T-helper 1 cell treated with Interleukin-12 subunit alpha and Interleukin-12 subunit beta and Interleukin-4 antibody, amounts not matched to agents 30 μg/mL and 1 μg/mL, for 36 hours (primary cell): ENCODE measurements around the gene SLC1A7.

Source experiments
- H3K27ac Mint-ChIP-seq: one replicate; pipeline ENCODE4 v1.8.0; 2021; ENCODE audit warnings: mild to moderate bottlenecking, mixed read lengths
- H3K27me3 Mint-ChIP-seq: one replicate; pipeline ENCODE4 v1.8.0; 2021; ENCODE audit warnings: low read depth, mixed read lengths
- H3K36me3 Mint-ChIP-seq: one replicate; pipeline ENCODE4 v1.8.0; 2021; ENCODE audit warnings: low read depth, mixed read lengths
- H3K4me1 Mint-ChIP-seq: one replicate; pipeline ENCODE4 v1.8.0; 2021; ENCODE audit warnings: low read depth, mixed read lengths
- H3K4me3 Mint-ChIP-seq: one replicate; pipeline ENCODE4 v1.8.0; 2021; ENCODE audit warnings: mild to moderate bottlenecking, moderate library complexity, mixed read lengths
- H3K9me3 Mint-ChIP-seq: one replicate; pipeline ENCODE4 v1.8.0; 2021; ENCODE audit warnings: mixed read lengths

The SLC1A7 gene

GRCh38 chr1:53172426-53173128 lies 30.1 kb upstream of the SLC1A7 start:
- no peak overlapping the region for H3K27ac Mint-ChIP-seq
- H3K4me3 Mint-ChIP-seq, result no peak overlapping the region
- H3K4me1 Mint-ChIP-seq, result peaks cover 2% of the 10 kb centered on the region
- H3K9me3 Mint-ChIP-seq, result no peaks in the 10 kb centered on the region
- H3K36me3 Mint-ChIP-seq, result no peaks in the 10 kb centered on the region
- peaks cover 35% of the 10 kb centered on the region for H3K27me3 Mint-ChIP-seq

DNA sequence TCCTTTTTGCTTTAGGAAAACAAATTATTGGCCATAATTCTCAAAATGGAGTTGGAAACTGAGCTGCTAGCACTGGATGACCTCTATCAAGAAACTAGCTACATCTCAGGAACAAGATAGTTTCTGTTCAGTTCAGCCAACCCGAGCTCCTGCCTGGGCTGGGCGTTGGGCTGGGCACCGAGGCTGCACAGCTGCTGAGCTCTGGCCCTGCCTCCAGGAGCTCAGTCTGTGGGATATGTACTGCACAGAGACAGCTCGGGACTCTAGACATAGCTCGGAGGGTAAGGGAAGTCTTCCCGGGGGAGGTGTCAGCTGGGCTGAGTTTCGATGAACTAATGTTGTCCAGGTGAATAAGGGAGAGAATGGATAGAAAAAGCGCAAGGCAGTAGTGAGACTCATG lies 24.5 kb upstream of the SLC1A7 start:
- H3K9me3 Mint-ChIP-seq, result no peaks in the 10 kb centered on the region
- peaks cover 11% of the 10 kb centered on the region for H3K27me3 Mint-ChIP-seq
- no peak overlapping the region for H3K27ac Mint-ChIP-seq
- no peak overlapping the region for H3K4me3 Mint-ChIP-seq
- no peaks in the 10 kb centered on the region for H3K36me3 Mint-ChIP-seq
- H3K4me1 Mint-ChIP-seq, result no peaks in the 10 kb centered on the region

- Mint-ChIP-seq H3K4me1 (no peaks in the 10 kb centered on the region), H3K4me3 (no peak overlapping the region), H3K9me3 (no peaks in the 10 kb centered on the region), H3K36me3 (no peaks in the 10 kb centered on the region), H3K27me3 (peaks cover 7% of the 10 kb centered on the region), H3K27ac (no peak overlapping the region)
Measured at GRCh38 chr1:53166366-53166765, 23.9 kb upstream of the SLC1A7 start.

- no peak overlapping the region for H3K27ac Mint-ChIP-seq
- H3K4me3 Mint-ChIP-seq, result no peak overlapping the region
- no peaks in the 10 kb centered on the region for H3K9me3 Mint-ChIP-seq
- no peaks in the 10 kb centered on the region for H3K4me1 Mint-ChIP-seq
- no peaks in the 10 kb centered on the region for H3K36me3 Mint-ChIP-seq
- H3K27me3 Mint-ChIP-seq, result peaks cover 7% of the 10 kb centered on the region
Measured at GRCh38 chr1:53165408-53165961, 23.0 kb upstream of the SLC1A7 start.

GRCh38 chr1:53163291-53163768 lies 20.9 kb upstream of the SLC1A7 start:
- no peak overlapping the region for H3K4me3 Mint-ChIP-seq
- no peaks in the 10 kb centered on the region for H3K36me3 Mint-ChIP-seq
- peaks cover 7% of the 10 kb centered on the region for H3K27me3 Mint-ChIP-seq
- H3K4me1 Mint-ChIP-seq, result no peaks in the 10 kb centered on the region
- H3K27ac Mint-ChIP-seq, result no peak overlapping the region
- no peaks in the 10 kb centered on the region for H3K9me3 Mint-ChIP-seq

- no peaks in the 10 kb centered on the region for H3K36me3 Mint-ChIP-seq
Measured at GRCh38 chr1:53162621-53163020, 20.2 kb upstream of the SLC1A7 start.

GRCh38 chr1:53160924-53161378 lies 18.5 kb upstream of the SLC1A7 start:
- H3K4me3 Mint-ChIP-seq, result no peak overlapping the region
- no peaks in the 10 kb centered on the region for H3K9me3 Mint-ChIP-seq
- no peak overlapping the region for H3K27ac Mint-ChIP-seq
- H3K36me3 Mint-ChIP-seq, result no peaks in the 10 kb centered on the region
- H3K27me3 Mint-ChIP-seq, result peaks cover 13% of the 10 kb centered on the region
- no peaks in the 10 kb centered on the region for H3K4me1 Mint-ChIP-seq

More at GRCh38 chr1:53162621-53163020, 20.2 kb upstream of the SLC1A7 start:
- H3K27me3 Mint-ChIP-seq, result peaks cover 7% of the 10 kb centered on the region
- H3K4me3 Mint-ChIP-seq, result no peak overlapping the region
- H3K9me3 Mint-ChIP-seq, result no peaks in the 10 kb centered on the region
- no peaks in the 10 kb centered on the region for H3K4me1 Mint-ChIP-seq
- no peak overlapping the region for H3K27ac Mint-ChIP-seq

DNA sequence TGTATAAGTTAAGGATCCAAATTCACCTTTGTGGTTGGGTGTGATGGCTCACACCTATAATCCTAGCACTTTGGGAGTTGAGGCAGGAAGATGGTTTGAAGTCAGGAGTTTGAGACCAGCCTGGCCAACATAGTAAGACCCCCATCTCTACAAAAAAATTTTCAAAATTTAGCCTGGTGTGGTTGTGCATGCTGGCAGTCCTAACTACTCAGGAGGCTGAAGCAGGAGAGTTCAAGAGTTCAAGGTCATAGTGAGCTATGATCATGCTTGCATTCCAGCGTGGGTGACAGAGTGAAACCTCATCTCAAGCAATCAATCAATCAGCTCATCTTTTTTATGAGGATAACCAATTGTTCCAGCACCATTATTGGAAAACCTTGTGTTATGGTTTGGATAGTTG lies 16.5 kb upstream of the SLC1A7 start:
- Mint-ChIP-seq H3K27ac (no peak overlapping the region), H3K27me3 (peaks cover 22% of the 10 kb centered on the region), H3K36me3 (no peaks in the 10 kb centered on the region), H3K4me1 (no peaks in the 10 kb centered on the region), H3K4me3 (no peak overlapping the region), H3K9me3 (no peaks in the 10 kb centered on the region)

- Mint-ChIP-seq H3K4me3 (no peak overlapping the region), H3K27me3 (peaks cover 24% of the 10 kb centered on the region), H3K27ac (no peak overlapping the region), H3K4me1 (no peaks in the 10 kb centered on the region), H3K36me3 (no peaks in the 10 kb centered on the region), H3K9me3 (no peaks in the 10 kb centered on the region)
Measured at GRCh38 chr1:53156783-53157182, 14.3 kb upstream of the SLC1A7 start.

DNA sequence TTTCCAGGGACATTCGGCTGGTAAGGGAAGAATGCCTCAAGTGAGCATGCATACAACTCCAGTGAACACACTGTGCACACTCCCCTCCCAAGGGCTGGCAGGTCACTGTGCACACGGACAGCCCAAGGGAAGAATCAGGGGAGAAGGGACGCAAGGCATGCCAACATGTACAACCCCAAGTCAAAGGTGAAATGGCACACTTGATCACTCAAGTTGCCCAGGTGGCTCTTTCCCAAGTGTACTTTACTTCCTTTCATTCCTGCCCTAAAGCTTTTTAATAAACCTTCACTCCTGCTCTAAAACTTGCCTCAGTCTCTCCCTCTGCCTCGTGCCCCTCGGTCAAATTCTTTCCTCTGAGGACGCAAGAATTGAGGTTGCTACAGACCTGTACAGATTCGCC lies 13.5 kb upstream of the SLC1A7 start:
- Mint-ChIP-seq H3K27ac (no peak overlapping the region), H3K27me3 (peaks cover 24% of the 10 kb centered on the region), H3K4me1 (no peaks in the 10 kb centered on the region)

GRCh38 chr1:53155534-53155933 lies 13.1 kb upstream of the SLC1A7 start:
- Mint-ChIP-seq H3K36me3 (no peaks in the 10 kb centered on the region), H3K27ac (no peak overlapping the region), H3K27me3 (peaks cover 28% of the 10 kb centered on the region), H3K4me1 (no peaks in the 10 kb centered on the region), H3K4me3 (no peak overlapping the region), H3K9me3 (no peaks in the 10 kb centered on the region)

More for the DNA sequence above, 13.5 kb upstream of the SLC1A7 start:
- no peaks in the 10 kb centered on the region for H3K9me3 Mint-ChIP-seq
- H3K36me3 Mint-ChIP-seq, result no peaks in the 10 kb centered on the region
- no peak overlapping the region for H3K4me3 Mint-ChIP-seq

DNA sequence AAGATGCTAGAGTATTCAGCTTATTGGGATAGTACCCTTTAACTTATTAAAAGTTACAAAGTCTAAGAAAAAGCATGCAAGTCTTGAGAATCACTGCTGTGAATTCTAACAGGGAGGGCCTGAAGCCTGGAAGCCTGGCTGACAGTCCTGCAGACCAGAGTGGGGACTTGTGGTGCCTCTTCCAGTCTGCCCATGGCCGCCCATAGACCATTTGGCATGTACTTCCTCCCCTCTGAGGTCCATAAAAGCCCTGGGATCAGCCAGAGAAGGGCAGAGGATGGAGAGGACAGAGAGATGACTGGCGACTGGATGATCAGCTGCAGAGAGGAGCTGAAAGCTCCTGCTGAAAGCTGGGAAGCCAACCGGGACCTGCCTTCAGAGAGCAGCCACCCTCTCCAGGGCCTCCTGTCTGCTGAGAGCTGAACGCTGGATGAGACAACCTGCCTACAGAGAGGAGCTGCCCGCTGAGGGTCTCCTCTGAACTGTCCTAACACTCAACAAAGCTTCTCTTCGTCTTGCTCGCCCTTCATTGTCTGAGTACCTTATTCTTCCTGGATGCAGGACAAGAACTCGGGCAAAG lies 12.5 kb upstream of the SLC1A7 start:
- Mint-ChIP-seq H3K4me1 (no peaks in the 10 kb centered on the region), H3K27me3 (peaks cover 32% of the 10 kb centered on the region), H3K27ac (no peak overlapping the region), H3K36me3 (no peaks in the 10 kb centered on the region), H3K4me3 (no peak overlapping the region), H3K9me3 (no peaks in the 10 kb centered on the region)

DNA sequence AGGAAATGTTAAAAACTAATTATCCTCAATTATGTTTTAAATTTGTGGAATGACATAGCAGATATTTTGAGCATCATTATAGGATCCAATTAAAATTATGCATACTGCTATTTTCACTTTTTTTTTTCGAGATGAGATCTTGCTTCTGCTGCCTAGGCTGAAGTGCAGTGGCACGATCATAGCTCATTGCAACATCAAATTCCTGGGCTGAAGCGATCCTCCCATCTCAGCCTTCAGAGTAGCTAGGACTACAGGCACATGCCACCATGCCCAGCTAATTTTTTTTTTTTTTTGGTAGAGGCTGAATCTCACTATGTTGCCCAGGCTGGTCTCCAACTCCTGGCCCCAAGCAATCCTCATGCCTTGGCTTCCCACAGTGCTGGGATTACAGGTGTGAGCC lies 11.3 kb upstream of the SLC1A7 start:
- Mint-ChIP-seq H3K9me3 (no peaks in the 10 kb centered on the region), H3K4me3 (no peak overlapping the region), H3K27ac (no peak overlapping the region), H3K27me3 (peaks cover 32% of the 10 kb centered on the region), H3K36me3 (no peaks in the 10 kb centered on the region), H3K4me1 (no peaks in the 10 kb centered on the region)

DNA sequence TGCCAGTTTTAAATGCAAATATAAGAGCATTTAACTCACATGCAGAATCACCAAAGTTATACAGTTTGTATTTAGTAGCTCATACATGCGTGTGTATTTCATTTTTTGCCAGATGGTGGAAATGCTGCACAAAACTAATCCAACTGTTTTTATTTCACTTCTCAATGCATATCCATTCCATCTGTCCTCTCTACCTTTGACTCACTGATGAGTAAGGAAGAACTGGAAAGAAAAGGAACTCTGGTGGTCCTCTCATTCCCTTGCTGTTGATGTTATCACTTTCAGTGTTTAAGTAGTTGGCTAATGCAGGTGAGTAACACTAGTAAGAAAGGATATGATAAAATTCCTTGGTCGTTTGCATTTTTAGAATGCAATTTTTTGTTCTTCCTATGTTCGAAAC lies 5.7 kb upstream of the SLC1A7 start:
- H3K9me3 Mint-ChIP-seq, result no peaks in the 10 kb centered on the region
- no peaks in the 10 kb centered on the region for H3K4me1 Mint-ChIP-seq

GRCh38 chr1:53147174-53147573 lies 4.7 kb upstream of the SLC1A7 start:
- Mint-ChIP-seq H3K4me1 (no peaks in the 10 kb centered on the region), H3K27ac (no peak overlapping the region), H3K9me3 (no peaks in the 10 kb centered on the region), H3K27me3 (peaks cover 9% of the 10 kb centered on the region), H3K36me3 (no peaks in the 10 kb centered on the region), H3K4me3 (no peak overlapping the region)

More for the DNA sequence above, 5.7 kb upstream of the SLC1A7 start:
- H3K36me3 Mint-ChIP-seq, result no peaks in the 10 kb centered on the region
- H3K4me3 Mint-ChIP-seq, result no peak overlapping the region
- no peak overlapping the region for H3K27ac Mint-ChIP-seq
- peaks cover 11% of the 10 kb centered on the region for H3K27me3 Mint-ChIP-seq
